ENCODE measurements around the gene SLC27A4.
A peak's percentile ranks its signal among the peaks of the same experiment; 100 is the strongest.

Gene SLC27A4

GRCh38 chr9:128374221-128374675, 33.9 kb downstream of the SLC27A4 start:
- Histone ChIP-seq H3K27ac (ENCODE audit: low read length, poor library complexity, severe bottlenecking) (no peak overlapping the region), H2BK12ac (ENCODE audit: low read length in 2 of 2) (no peak overlapping the region), H2AK5ac (ENCODE audit: low read length, severe bottlenecking) (no peak overlapping the region), H3K9me3 (ENCODE audit: control insufficient read depth, low read length) (no peaks in the 10 kb centered on the region), H2BK120ac (ENCODE audit: low read depth, low read length) (no peak overlapping the region), H3K14ac (ENCODE audit: low read length in 2 of 2) (no peak overlapping the region), H3K4ac (ENCODE audit: low read depth in 1 of 2, low read length in 2 of 2) (no peak overlapping the region), H2AFZ (ENCODE audit: low read depth, low read length) (no peak overlapping the region), H4K91ac (ENCODE audit: low read length) (no peak overlapping the region), H3K4me1 (ENCODE audit: control insufficient read depth, insufficient read depth, low read depth, low read length) (peaks cover 8% of the 10 kb centered on the region), H3K4me2 (ENCODE audit: low read length, poor library complexity, severe bottlenecking) (no peak overlapping the region), H3K79me1 (replicated peaks; ENCODE audit: low read length, poor library complexity, severe bottlenecking) (peaks cover 33% of the 10 kb centered on the region), H3K23ac (ENCODE audit: low read length in 2 of 2) (no peak overlapping the region), H3K18ac (ENCODE audit: low read depth in 1 of 2, low read length in 2 of 2) (no peak overlapping the region), H4K8ac (ENCODE audit: low read length) (no peak overlapping the region), H2BK5ac (ENCODE audit: low read depth, low read length, poor library complexity, severe bottlenecking) (no peak overlapping the region), H3K4me3 (ENCODE audit: insufficient read depth in 1 of 2, low read depth in 1 of 2, low read length in 2 of 2) (no peak overlapping the region), H2BK15ac (ENCODE audit: low read depth, poor library complexity, severe bottlenecking) (no peak overlapping the region), H3K9ac (ENCODE audit: low read length) (no peak overlapping the region), H3K36me3 (ENCODE audit: control insufficient read depth in 1 of 2, insufficient read depth in 2 of 2, low read depth in 1 of 2, low read length in 2 of 2) (peaks cover 16 to 26% of the 10 kb centered on the region in 2 experiments), H3K27me3 (ENCODE audit: control insufficient read depth in 1 of 2, insufficient read depth in 1 of 2, low read length in 2 of 2) (no peaks in the 10 kb centered on the region)
- DNase-seq: no peak
- 96% methylated on average over 9 of the region's 9 CpGs for WGBS

GRCh38 chr9:128375865-128376264, 35.5 kb downstream of the SLC27A4 start:
- DNase-seq: no peak
- WGBS: 83% methylated on average over 5 of the region's 5 CpGs
- Histone ChIP-seq H3K4me1 (ENCODE audit: control insufficient read depth, insufficient read depth, low read depth, low read length) (peaks cover 8% of the 10 kb centered on the region), H3K9ac (ENCODE audit: low read length) (peak overlapping the region; percentile 6), H2AK5ac (ENCODE audit: low read length, severe bottlenecking) (no peak overlapping the region), H3K18ac (ENCODE audit: low read depth in 1 of 2, low read length in 2 of 2) (no peak overlapping the region), H3K14ac (ENCODE audit: low read length in 2 of 2) (no peak overlapping the region), H3K27ac (ENCODE audit: low read length, poor library complexity, severe bottlenecking) (no peak overlapping the region), H4K8ac (ENCODE audit: low read length) (no peak overlapping the region), H3K23ac (ENCODE audit: low read length in 2 of 2) (no peak overlapping the region), H2BK15ac (ENCODE audit: low read depth, poor library complexity, severe bottlenecking) (no peak overlapping the region), H3K36me3 (ENCODE audit: control insufficient read depth in 1 of 2, insufficient read depth in 2 of 2, low read depth in 1 of 2, low read length in 2 of 2) (peaks cover 23 to 30% of the 10 kb centered on the region in 2 experiments), H3K27me3 (ENCODE audit: control insufficient read depth in 1 of 2, insufficient read depth in 1 of 2, low read length in 2 of 2) (no peaks in the 10 kb centered on the region), H3K4ac (ENCODE audit: low read depth in 1 of 2, low read length in 2 of 2) (no peak overlapping the region), H2BK120ac (ENCODE audit: low read depth, low read length) (no peak overlapping the region), H2AFZ (ENCODE audit: low read depth, low read length) (no peak overlapping the region), H2BK5ac (ENCODE audit: low read depth, low read length, poor library complexity, severe bottlenecking) (no peak overlapping the region), H3K9me3 (ENCODE audit: control insufficient read depth, low read length) (no peaks in the 10 kb centered on the region), H3K4me3 (ENCODE audit: insufficient read depth in 1 of 2, low read depth in 1 of 2, low read length in 2 of 2) (no peak overlapping the region), H3K79me1 (replicated peaks; ENCODE audit: low read length, poor library complexity, severe bottlenecking) (peaks cover 34% of the 10 kb centered on the region), H3K4me2 (ENCODE audit: low read length, poor library complexity, severe bottlenecking) (no peak overlapping the region), H2BK12ac (ENCODE audit: low read length in 2 of 2) (no peak overlapping the region), H4K91ac (ENCODE audit: low read length) (no peak overlapping the region)

- H3K9me3 ChIP-seq (ENCODE audit: control insufficient read depth, low read length): no peaks in the 10 kb centered on the region
- H2AFZ ChIP-seq (ENCODE audit: low read depth, low read length): no peak overlapping the region
- H3K4ac ChIP-seq (ENCODE audit: low read depth in 1 of 2, low read length in 2 of 2): no peak overlapping the region
- H2BK12ac ChIP-seq (ENCODE audit: low read length in 2 of 2): no peak overlapping the region
- H3K9ac ChIP-seq (ENCODE audit: low read length): no peak overlapping the region
- peak overlapping the region in 1 of 2 experiments; percentile 12 for H3K4me3 ChIP-seq (ENCODE audit: insufficient read depth in 1 of 2, low read depth in 1 of 2, low read length in 2 of 2)
- H2BK15ac ChIP-seq (ENCODE audit: low read depth, poor library complexity, severe bottlenecking): no peak overlapping the region
- H2BK5ac ChIP-seq (ENCODE audit: low read depth, low read length, poor library complexity, severe bottlenecking): no peak overlapping the region
- no peak overlapping the region for H2AK5ac ChIP-seq (ENCODE audit: low read length, severe bottlenecking)
- no peak overlapping the region for H3K14ac ChIP-seq (ENCODE audit: low read length in 2 of 2)
- DNase-seq: no peak
- H3K79me1 ChIP-seq (replicated peaks; ENCODE audit: low read length, poor library complexity, severe bottlenecking): peaks cover 47% of the 10 kb centered on the region
- H3K23ac ChIP-seq (ENCODE audit: low read length in 2 of 2): no peak overlapping the region
- H2BK120ac ChIP-seq (ENCODE audit: low read depth, low read length): no peak overlapping the region
- no peak overlapping the region for H4K8ac ChIP-seq (ENCODE audit: low read length)
- no peak overlapping the region for H3K27ac ChIP-seq (ENCODE audit: low read length, poor library complexity, severe bottlenecking)
- 75% methylated on average over 3 of the region's 6 CpGs for WGBS
- H3K36me3 ChIP-seq (ENCODE audit: control insufficient read depth in 1 of 2, insufficient read depth in 2 of 2, low read depth in 1 of 2, low read length in 2 of 2): peaks cover 54 to 66% of the 10 kb centered on the region in 2 experiments
- H4K91ac ChIP-seq (ENCODE audit: low read length): no peak overlapping the region
- peaks cover 6% of the 10 kb centered on the region for H3K4me1 ChIP-seq (ENCODE audit: control insufficient read depth, insufficient read depth, low read depth, low read length)
- H3K4me2 ChIP-seq (ENCODE audit: low read length, poor library complexity, severe bottlenecking): no peak overlapping the region
- no peak overlapping the region for H3K18ac ChIP-seq (ENCODE audit: low read depth in 1 of 2, low read length in 2 of 2)
- H3K27me3 ChIP-seq (ENCODE audit: control insufficient read depth in 1 of 2, insufficient read depth in 1 of 2, low read length in 2 of 2): no peaks in the 10 kb centered on the region
These were observed 41.9 kb downstream of the SLC27A4 start for GRCh38 chr9:128382261-128382660.

GRCh38 chr9:128383007-128383753, 42.9 kb downstream of the SLC27A4 start:
- Histone ChIP-seq H3K18ac (ENCODE audit: low read depth in 1 of 2, low read length in 2 of 2) (no peak overlapping the region), H2AFZ (ENCODE audit: low read depth, low read length) (no peak overlapping the region), H3K4me3 (ENCODE audit: insufficient read depth in 1 of 2, low read depth in 1 of 2, low read length in 2 of 2) (no peak overlapping the region), H3K79me1 (replicated peaks; ENCODE audit: low read length, poor library complexity, severe bottlenecking) (peaks cover 41% of the 10 kb centered on the region), H3K14ac (ENCODE audit: low read length in 2 of 2) (no peak overlapping the region), H3K4ac (ENCODE audit: low read depth in 1 of 2, low read length in 2 of 2) (no peak overlapping the region), H3K4me1 (ENCODE audit: control insufficient read depth, insufficient read depth, low read depth, low read length) (peaks cover 6% of the 10 kb centered on the region), H4K91ac (ENCODE audit: low read length) (no peak overlapping the region), H3K36me3 (ENCODE audit: control insufficient read depth in 1 of 2, insufficient read depth in 2 of 2, low read depth in 1 of 2, low read length in 2 of 2) (peaks cover 59 to 70% of the 10 kb centered on the region in 2 experiments), H3K27ac (ENCODE audit: low read length, poor library complexity, severe bottlenecking) (no peak overlapping the region), H3K23ac (ENCODE audit: low read length in 2 of 2) (no peak overlapping the region), H3K4me2 (ENCODE audit: low read length, poor library complexity, severe bottlenecking) (no peak overlapping the region), H3K27me3 (ENCODE audit: control insufficient read depth in 1 of 2, insufficient read depth in 1 of 2, low read length in 2 of 2) (no peaks in the 10 kb centered on the region), H2BK15ac (ENCODE audit: low read depth, poor library complexity, severe bottlenecking) (no peak overlapping the region), H3K9me3 (ENCODE audit: control insufficient read depth, low read length) (no peaks in the 10 kb centered on the region), H3K9ac (ENCODE audit: low read length) (no peak overlapping the region), H2BK5ac (ENCODE audit: low read depth, low read length, poor library complexity, severe bottlenecking) (no peak overlapping the region), H2BK120ac (ENCODE audit: low read depth, low read length) (no peak overlapping the region), H2BK12ac (ENCODE audit: low read length in 2 of 2) (no peak overlapping the region), H2AK5ac (ENCODE audit: low read length, severe bottlenecking) (no peak overlapping the region), H4K8ac (ENCODE audit: low read length) (no peak overlapping the region)
- WGBS: 74% methylated on average over 9 of the region's 9 CpGs
- no peak for DNase-seq

Data from mesenchymal stem cell (in vitro differentiated cells and primary cell).